ENCODE measurements around the gene SEMA3C. TPM values are rescaled to one million over a fixed set of nuclear protein-coding genes. Genes with fewer than 3 reads are reported as not detected.

Gene SEMA3C
- polyA plus RNA-seq, 1 donor, result 23.3 TPM

GRCh38 chr7:80827239-80827633 is 91.6 kb downstream of the SEMA3C start:
- no peak for DNase-seq

- no peak for DNase-seq
These were observed 92.2 kb downstream of the SEMA3C start for GRCh38 chr7:80826520-80827238.

GRCh38 chr7:80825499-80825898 is 93.4 kb downstream of the SEMA3C start:
- DNase-seq, result no peak

- no peak for DNase-seq
These were observed 94.6 kb downstream of the SEMA3C start for GRCh38 chr7:80824253-80824652.

- DNase-seq, result no peak
These were observed 95.8 kb downstream of the SEMA3C start for GRCh38 chr7:80823057-80823456.

GRCh38 chr7:80821771-80822319 is 97.0 kb downstream of the SEMA3C start:
- no peak for DNase-seq

GRCh38 chr7:80819503-80819902 is 99.3 kb downstream of the SEMA3C start:
- no peak for DNase-seq

GRCh38 chr7:80818181-80818580 is 100.7 kb downstream of the SEMA3C start:
- no peak for DNase-seq

- DNase-seq, result no peak
These were observed 102.0 kb downstream of the SEMA3C start for GRCh38 chr7:80816806-80817205.

GRCh38 chr7:80815733-80816132 is 103.1 kb downstream of the SEMA3C start:
- no peak for DNase-seq

- no peak for DNase-seq
These were observed 109.3 kb downstream of the SEMA3C start for GRCh38 chr7:80809545-80809944.

GRCh38 chr7:80807166-80807900 is 111.5 kb downstream of the SEMA3C start:
- no peak for DNase-seq

- no peak for DNase-seq
These were observed 112.2 kb downstream of the SEMA3C start for GRCh38 chr7:80806663-80807062.

- no peak for DNase-seq
These were observed 114.3 kb downstream of the SEMA3C start for GRCh38 chr7:80804589-80804988.

GRCh38 chr7:80802527-80802926 is 116.3 kb downstream of the SEMA3C start:
- DNase-seq, result no peak

- DNase-seq, result peak; percentile 12
These were observed 123.9 kb downstream of the SEMA3C start for GRCh38 chr7:80794631-80795573.

- no peak for DNase-seq
These were observed 127.3 kb downstream of the SEMA3C start for GRCh38 chr7:80791509-80791929.

GRCh38 chr7:80790877-80791276 is 128.0 kb downstream of the SEMA3C start:
- DNase-seq, result no peak

- no peak for DNase-seq
These were observed 131.1 kb downstream of the SEMA3C start for GRCh38 chr7:80787721-80788120.

GRCh38 chr7:80785961-80786536 is 132.8 kb downstream of the SEMA3C start:
- DNase-seq, result no peak

- no peak for DNase-seq
These were observed 133.6 kb downstream of the SEMA3C start for GRCh38 chr7:80785276-80785675.

Data from left kidney (tissue), 2 donors.